Spleen (tissue), 7 donors: Measurements from ENCODE around the gene CMIP.

Experiments
- CTCF ChIP-seq, 11 experiments: fragments of 200-600 bp in 7 of 11; fragments of 450-650 bp in 4 of 11; sonication (generic) in 4 of 11; IDR thresholded peaks in 8 of 11; conservative IDR thresholded peaks in 3 of 11; 1 replicate in 7 of 11; 2 replicates in 4 of 11; pipeline versions ENCODE4 v1.4.0 to v1.8.0; 2016 to 2021; ENCODE audit warnings: antibody characterized with exemption in 11 of 11, inconsistent platforms in 4 of 11, mild to moderate bottlenecking in 1 of 11
- POLR2A ChIP-seq, 3 donors: fragments of 450-650 bp; IDR thresholded peaks; one replicate each; pipeline ENCODE4 v1.5.1; 2017; ENCODE audit warnings: antibody characterized with exemption in 3 of 3, mild to moderate bottlenecking in 1 of 3
- POLR2AphosphoS5 ChIP-seq, 3 donors: sonication (generic); formaldehyde crosslinking; IDR thresholded peaks; one replicate each; pipeline ENCODE4 v1.5.1; 2017; ENCODE audit warnings: antibody characterized with exemption in 3 of 3
- donor health status: DM: no; HTN: no; CAD: no; lungs with moderate emphysema.
- donor health status: DM: no; HTN: no; CAD: no.
- donor health status: DM: no; HTN: no; CAD: no.

DNA sequence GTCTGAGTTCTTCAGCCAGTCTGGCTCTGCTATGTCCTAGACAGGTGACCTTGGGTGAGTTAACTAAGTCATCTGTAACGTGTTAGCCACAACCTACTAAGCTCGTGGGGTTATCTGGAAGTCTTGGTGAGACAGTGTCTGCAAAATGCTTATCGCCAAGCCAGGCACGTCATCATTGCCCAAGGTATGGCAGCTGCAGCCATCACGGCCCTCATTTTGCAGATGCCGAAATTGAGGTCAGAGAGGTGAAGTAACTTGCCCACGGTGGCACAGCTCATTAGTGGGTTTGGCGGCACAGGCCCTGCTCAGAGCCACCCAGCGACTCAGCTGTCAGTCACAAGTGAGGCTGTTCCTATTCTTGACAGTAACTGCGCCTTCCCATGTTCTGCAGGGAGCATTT is 79.8 kb downstream of the CMIP start:
- no peak for TF ChIP-seq CTCF (IDR thresholded peaks at IDR 0.05 in 8 of 11, conservative IDR thresholded peaks at IDR 0.05 in 3 of 11)
- peak in 2 of 3 donors; percentile 37 to 52 for TF ChIP-seq POLR2AphosphoS5 (IDR thresholded peaks at IDR 0.05)
- TF ChIP-seq POLR2A (IDR thresholded peaks at IDR 0.05) = no peak
